Measurements from ENCODE around the gene LYSET. TPM values are rescaled to one million over a fixed set of nuclear protein-coding genes. Genes with fewer than 3 reads are reported as not detected.
A peak's percentile ranks its signal among the peaks of the same experiment; 100 is the strongest.
"Not testable (repeated sequence)": the region's sequence is repeated elsewhere in the genome, so short reads cannot be mapped to it uniquely, and the experiment has no call there.

LYSET gene
- total RNA-seq (10 to 100 TPM in 1 of 2 donors, 1 to 10 TPM in 1; 7.6 to 26.8 TPM), polyA plus RNA-seq (10 to 100 TPM; 26.6 to 27.4 TPM)
- long read RNA-seq, donor 1, transcript TMEM251-201 (2 exons, 909 nt): major isoform, 16 of 18 reads
- long read RNA-seq, donor 1, partial matches to known transcripts: 0 of 18 reads
- long read RNA-seq, donor 1, other reads (novel, unspliced or antisense): 0 of 18 reads
- long read RNA-seq, donor 2, transcript TMEM251-201 (2 exons, 909 nt): major isoform, 9 of 9 reads
- long read RNA-seq, donor 2, partial matches to known transcripts: 0 of 9 reads
- long read RNA-seq, donor 2, other reads (novel, unspliced or antisense): 0 of 9 reads
- long read RNA-seq, donor 3, transcript TMEM251-201 (2 exons, 909 nt): major isoform, 8 of 11 reads
- long read RNA-seq, donor 3, partial matches to known transcripts: 0 of 11 reads
- long read RNA-seq, donor 3, other reads (novel, unspliced or antisense): 0 of 11 reads
- long read RNA-seq, donor 4, transcript TMEM251-201 (2 exons, 909 nt): major isoform, 7 of 8 reads
- long read RNA-seq, donor 4, partial matches to known transcripts: 0 of 8 reads
- long read RNA-seq, donor 4, other reads (novel, unspliced or antisense): 0 of 8 reads
- long read RNA-seq, donor 5, transcript TMEM251-201 (2 exons, 909 nt): major isoform, 16 of 26 reads
- long read RNA-seq, donor 5, partial matches to known transcripts: 7 of 26 reads
- long read RNA-seq, donor 5, other reads (novel, unspliced or antisense): 0 of 26 reads

- WGBS, 2 donors: 0% methylated on average over 90 to 124 of the region's 124 CpGs
- ATAC-seq (ENCODE audit: insufficient read depth, low FRiP score) (peak; percentile 90), DNase-seq (peak; percentile 85 to 89 (median 88))
- H3K27ac ChIP-seq (ENCODE audit: low read depth in 1 of 2, low read length in 1 of 2): peak within 1 kb of the TSS; percentile 94 to 100
- peaks cover 3 to 17% (median 9%) of the 10 kb centered on the region in 5 donors for H3K4me1 ChIP-seq (ENCODE audit: control insufficient read depth in 5 of 5, insufficient read depth in 5 of 5, low read length in 5 of 5)
- TF ChIP-seq CTCF (IDR thresholded peaks at IDR 0.05; ENCODE audit: control extremely low read depth, extremely low read depth): no peak
- peaks cover 4 to 14% (median 7%) of the 10 kb centered on the region in 4 donors for H3K36me3 ChIP-seq (ENCODE audit: control insufficient read depth in 4 of 4, insufficient read depth in 4 of 4, low read length in 4 of 4)
- H3K4me3 ChIP-seq: peak within 1 kb of the TSS; percentile 99
- peak within 1 kb of the TSS; percentile 86 to 90 for H3K9ac ChIP-seq (ENCODE audit: insufficient read depth in 1 of 2, low read length in 2 of 2)
- H3K27me3 ChIP-seq (ENCODE audit: control insufficient read depth in 3 of 3, insufficient read depth in 3 of 3, low read length in 2 of 3): no peaks in the 10 kb centered on the region
- peaks cover 0 to 2% (median 0%) of the 10 kb centered on the region in 4 donors for H3K9me3 ChIP-seq (ENCODE audit: control insufficient read depth in 4 of 4, insufficient read depth in 3 of 4, low read length in 3 of 4)
Measured at GRCh38 chr14:93184391-93185348, at the start of gene LYSET, which contains the start of gene MOAP1. TSS of gene LYSET (plus strand) at chr14:93185317. CDS start at chr14:93185406, 89 bp downstream. TSS of gene MOAP1 (minus strand) at chr14:93184897. CDS start at chr14:93184242, 655 bp downstream.

- no peak for TF ChIP-seq CTCF (IDR thresholded peaks at IDR 0.05; ENCODE audit: control extremely low read depth, extremely low read depth)
- Histone ChIP-seq H3K9ac (ENCODE audit: insufficient read depth in 1 of 2, low read length in 2 of 2) (no peak overlapping the region), H3K36me3 (ENCODE audit: control insufficient read depth in 4 of 4, insufficient read depth in 4 of 4, low read length in 4 of 4) (no peaks in the 10 kb centered on the region), H3K27me3 (ENCODE audit: control insufficient read depth in 3 of 3, insufficient read depth in 3 of 3, low read length in 2 of 3) (no peaks in the 10 kb centered on the region), H3K4me3 (no peak overlapping the region), H3K27ac (ENCODE audit: low read depth in 1 of 2, low read length in 1 of 2) (no peak overlapping the region), H3K9me3 (ENCODE audit: control insufficient read depth in 4 of 4, insufficient read depth in 3 of 4, low read length in 3 of 4) (no peaks in the 10 kb centered on the region), H3K4me1 (ENCODE audit: control insufficient read depth in 5 of 5, insufficient read depth in 5 of 5, low read length in 5 of 5) (peaks cover 0 to 2% (median 0%) of the 10 kb centered on the region in 5 donors)
- 74 to 92% methylated on average over 5 of the region's 5 CpGs for WGBS, 2 donors
- no peak for DNase-seq
- no peak for ATAC-seq (ENCODE audit: insufficient read depth, low FRiP score)
Measured at GRCh38 chr14:93135399-93135798, 49.7 kb upstream of the LYSET start.

GRCh38 chr14:93136009-93136408 is 49.1 kb upstream of the LYSET start:
- Histone ChIP-seq H3K9me3 (ENCODE audit: control insufficient read depth in 4 of 4, insufficient read depth in 3 of 4, low read length in 3 of 4) (no peaks in the 10 kb centered on the region), H3K27ac (ENCODE audit: low read depth in 1 of 2, low read length in 1 of 2) (no peak overlapping the region), H3K4me1 (ENCODE audit: control insufficient read depth in 5 of 5, insufficient read depth in 5 of 5, low read length in 5 of 5) (peaks cover 0 to 2% (median 0%) of the 10 kb centered on the region in 5 donors), H3K9ac (ENCODE audit: insufficient read depth in 1 of 2, low read length in 2 of 2) (no peak overlapping the region), H3K4me3 (no peak overlapping the region), H3K27me3 (ENCODE audit: control insufficient read depth in 3 of 3, insufficient read depth in 3 of 3, low read length in 2 of 3) (no peaks in the 10 kb centered on the region), H3K36me3 (ENCODE audit: control insufficient read depth in 4 of 4, insufficient read depth in 4 of 4, low read length in 4 of 4) (no peaks in the 10 kb centered on the region)
- no peak for DNase-seq
- WGBS, 2 donors: 79 to 89% methylated on average over 8 of the region's 8 CpGs
- no peak for ATAC-seq (ENCODE audit: insufficient read depth, low FRiP score)
- no peak for TF ChIP-seq CTCF (IDR thresholded peaks at IDR 0.05; ENCODE audit: control extremely low read depth, extremely low read depth)

GRCh38 chr14:93136508-93136907 is 48.6 kb upstream of the LYSET start:
- H3K4me3 ChIP-seq; H3K9ac ChIP-seq (ENCODE audit: insufficient read depth in 1 of 2, low read length in 2 of 2); ATAC-seq (ENCODE audit: insufficient read depth, low FRiP score); H3K36me3 ChIP-seq (ENCODE audit: control insufficient read depth in 4 of 4, insufficient read depth in 4 of 4, low read length in 4 of 4); H3K9me3 ChIP-seq (ENCODE audit: control insufficient read depth in 4 of 4, insufficient read depth in 3 of 4, low read length in 3 of 4); H3K4me1 ChIP-seq (ENCODE audit: control insufficient read depth in 5 of 5, insufficient read depth in 5 of 5, low read length in 5 of 5); DNase-seq; H3K27ac ChIP-seq (ENCODE audit: low read depth in 1 of 2, low read length in 1 of 2); H3K27me3 ChIP-seq (ENCODE audit: control insufficient read depth in 3 of 3, insufficient read depth in 3 of 3, low read length in 2 of 3): not testable (repeated sequence)
- 62 to 84% methylated on average over 13 of the region's 13 CpGs for WGBS, 2 donors
